ENCODE results near the gene CCDC102A. TPM values are rescaled to one million over a fixed set of nuclear protein-coding genes. Genes with fewer than 3 reads are reported as not detected.
A peak's percentile ranks its signal among the peaks of the same experiment; 100 is the strongest.

CCDC102A gene
- polyA plus RNA-seq, 6 donors from 2014 or later: 3.8 to 13.8 (median 9.3) TPM

DNA sequence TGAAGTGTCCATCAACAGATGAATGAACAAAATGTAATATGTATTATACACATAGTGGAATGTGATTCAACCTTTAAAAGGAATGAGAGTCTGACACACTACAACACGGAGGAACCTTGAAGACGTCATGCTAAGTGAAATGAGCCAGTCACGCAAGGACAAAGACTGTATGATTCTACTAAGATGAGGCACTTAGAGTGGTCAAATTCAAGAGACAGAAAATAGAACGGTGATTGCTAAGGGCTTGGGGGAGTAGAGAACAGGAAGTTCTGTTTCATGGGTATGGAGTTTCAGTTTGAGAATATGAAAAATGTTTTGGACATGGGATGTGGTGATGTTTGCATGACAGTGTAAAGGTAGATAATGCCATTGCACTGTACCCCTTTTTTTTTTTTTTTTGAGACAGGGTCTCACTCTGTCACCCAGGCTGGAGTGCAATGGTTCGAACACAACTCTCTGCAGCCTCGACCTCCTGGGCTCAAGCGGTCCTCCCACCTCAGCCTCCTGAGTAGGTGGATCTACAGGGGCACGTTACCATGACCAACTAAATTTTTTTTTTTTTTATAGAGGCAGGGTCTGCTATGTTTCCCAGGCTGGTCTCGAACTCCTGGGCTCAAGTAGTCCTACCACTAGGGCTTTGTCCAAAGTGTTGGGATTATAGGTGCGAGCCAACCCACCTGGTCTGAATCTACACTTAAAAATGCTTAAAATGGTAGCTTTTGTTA lies 2.9 kb upstream of the CCDC102A start:
- Mint-ChIP-seq H3K4me1 (peaks cover 62 to 82% (median 79%) of the 10 kb centered on the region in 3 donors), H3K27me3 (no peaks in the 10 kb centered on the region), H3K36me3 (no peaks in the 10 kb centered on the region), H3K9me3 (no peaks in the 10 kb centered on the region), H3K4me3 (peak overlapping the region; percentile 10 to 91 (median 78)), H3K27ac (peak overlapping the region; percentile 7 to 97 (median 60))
- DNase-seq (peak; percentile 48), ATAC-seq (ENCODE audit: low read depth in 2 of 2) (peak; percentile 3 to 5)

DNA sequence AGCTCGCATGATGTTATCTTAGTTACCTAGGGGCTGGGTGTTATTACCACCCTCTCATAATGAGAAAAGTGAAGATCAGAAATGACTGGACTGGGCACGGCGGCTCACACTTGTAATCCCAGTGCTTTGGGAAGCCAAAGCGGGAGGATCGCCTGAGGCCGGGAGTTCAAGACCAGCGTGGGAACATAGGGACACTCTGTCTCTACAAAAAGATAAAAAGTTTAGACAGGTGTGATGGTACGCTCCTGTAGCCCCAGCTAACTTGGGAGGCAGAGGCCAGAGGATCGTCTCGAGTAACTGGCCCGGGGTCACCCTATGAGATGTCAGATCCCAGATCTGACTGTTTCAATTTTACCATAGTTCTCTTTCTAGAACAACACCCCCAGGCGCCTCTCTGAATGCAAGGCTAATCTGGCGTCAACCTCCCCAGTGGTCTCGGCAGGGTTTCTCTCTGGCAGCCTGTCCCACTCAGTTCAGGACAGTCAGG lies 1.9 kb upstream of the CCDC102A start:
- peak overlapping the region; percentile 18 to 97 (median 82) for H3K27ac Mint-ChIP-seq
- ATAC-seq (ENCODE audit: low read depth in 2 of 2): no peak
- no peaks in the 10 kb centered on the region for H3K27me3 Mint-ChIP-seq
- H3K9me3 Mint-ChIP-seq: no peaks in the 10 kb centered on the region
- H3K36me3 Mint-ChIP-seq: no peaks in the 10 kb centered on the region
- peak overlapping the region; percentile 74 to 97 (median 86) for H3K4me3 Mint-ChIP-seq
- DNase-seq: no peak
- peaks cover 64 to 82% (median 79%) of the 10 kb centered on the region in 3 donors for H3K4me1 Mint-ChIP-seq

DNA sequence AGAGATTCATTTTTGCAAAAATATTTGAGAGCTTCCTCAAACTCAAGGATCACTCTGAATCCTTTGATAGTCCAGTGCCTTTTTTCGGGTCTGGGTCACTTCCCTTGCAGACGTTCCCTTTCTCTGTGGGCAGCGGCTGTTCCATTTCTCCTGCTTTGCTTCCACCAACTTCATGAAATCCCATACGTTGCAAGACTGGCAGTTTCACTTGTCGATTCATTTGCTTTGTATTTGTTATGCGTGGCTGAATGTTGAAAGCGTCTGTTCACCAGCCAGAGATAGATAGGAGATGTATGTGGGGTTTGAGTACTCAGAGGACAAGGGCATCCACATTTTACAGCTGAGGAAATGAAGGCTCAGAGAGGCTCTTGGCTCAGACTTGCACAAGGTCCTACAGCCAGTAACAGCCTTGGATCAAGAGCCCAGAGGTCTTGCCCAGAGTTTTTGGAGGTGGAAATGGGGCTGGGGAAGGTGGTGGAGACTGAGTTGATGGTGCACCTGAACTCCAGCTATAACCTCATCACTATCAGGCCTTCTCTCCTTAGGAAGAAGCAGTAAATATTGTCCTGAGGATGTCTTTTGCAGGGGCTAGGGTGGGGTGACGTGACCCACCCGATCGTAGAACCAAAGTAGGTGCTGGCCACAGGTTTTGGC lies 1.3 kb upstream of the CCDC102A start:
- Mint-ChIP-seq H3K27me3 (no peaks in the 10 kb centered on the region), H3K27ac (peak overlapping the region; percentile 18 to 97 (median 87)), H3K9me3 (no peaks in the 10 kb centered on the region), H3K36me3 (no peaks in the 10 kb centered on the region), H3K4me3 (peak overlapping the region; percentile 74 to 97 (median 86)), H3K4me1 (peaks cover 63 to 82% (median 79%) of the 10 kb centered on the region in 3 donors)
- ATAC-seq (ENCODE audit: low read depth in 2 of 2): no peak
- peak; percentile 50 for DNase-seq

GRCh38 chr16:57537194-57537505 lies 779 bp upstream of the CCDC102A start:
- no peaks in the 10 kb centered on the region for H3K36me3 Mint-ChIP-seq
- peak overlapping the region; percentile 74 to 97 (median 86) for H3K4me3 Mint-ChIP-seq
- peak overlapping the region; percentile 18 to 97 (median 87) for H3K27ac Mint-ChIP-seq
- DNase-seq: peak; percentile 39
- ATAC-seq (ENCODE audit: low read depth in 2 of 2): no peak
- no peaks in the 10 kb centered on the region for H3K27me3 Mint-ChIP-seq
- H3K4me1 Mint-ChIP-seq: peaks cover 62 to 82% (median 79%) of the 10 kb centered on the region in 3 donors
- no peaks in the 10 kb centered on the region for H3K9me3 Mint-ChIP-seq

GRCh38 chr16:57535680-57536305 lies 578 bp downstream of the CCDC102A start:
- Mint-ChIP-seq H3K9me3 (no peaks in the 10 kb centered on the region), H3K4me3 (peak overlapping the region; percentile 74 to 91 (median 86)), H3K27ac (peak overlapping the region; percentile 71 to 98 (median 96)), H3K27me3 (no peaks in the 10 kb centered on the region), H3K36me3 (no peaks in the 10 kb centered on the region), H3K4me1 (peaks cover 63 to 82% (median 80%) of the 10 kb centered on the region in 3 donors)
- ATAC-seq (ENCODE audit: low read depth in 2 of 2): peak; percentile 83 to 84
- DNase-seq: peak; percentile 88

DNA sequence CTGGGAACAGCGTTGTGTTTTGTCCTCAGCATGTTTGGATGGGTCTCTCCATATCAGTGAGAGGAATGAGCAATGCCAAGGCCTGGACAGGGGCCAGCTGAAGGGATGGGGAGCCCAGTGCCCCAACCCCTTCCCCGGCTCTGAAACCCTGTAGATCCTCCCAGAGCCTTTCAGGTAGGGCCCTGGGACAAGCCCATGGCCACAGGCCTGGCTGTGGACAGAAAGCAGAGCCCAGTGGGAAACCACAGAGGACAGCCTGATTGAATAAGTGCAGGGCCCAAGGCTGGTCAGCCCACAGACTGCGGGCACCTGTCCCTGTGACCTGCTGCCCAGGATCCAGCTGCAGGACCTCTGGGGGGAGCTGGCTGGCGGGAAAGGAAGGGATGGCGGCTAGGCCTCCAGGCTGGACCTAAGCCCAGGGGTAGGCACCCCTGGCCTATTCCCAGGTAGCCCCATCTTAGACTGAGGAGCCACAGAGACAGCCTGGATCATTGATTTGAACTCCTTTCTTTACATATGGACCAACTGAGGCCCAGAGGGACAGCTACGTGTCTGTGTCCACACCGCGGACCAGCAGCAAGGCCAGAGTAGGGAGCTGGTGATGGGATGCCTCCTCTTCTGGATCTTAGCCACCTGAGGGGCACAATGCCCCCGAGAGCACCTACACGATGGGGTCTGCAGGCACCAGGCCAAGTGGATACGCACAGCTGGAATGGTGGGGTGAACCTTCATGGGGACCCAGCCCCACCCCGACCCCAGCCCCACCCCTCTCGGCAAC lies 1.3 kb downstream of the CCDC102A start:
- no peak for ATAC-seq (ENCODE audit: low read depth in 2 of 2)
- Mint-ChIP-seq H3K4me3 (peak overlapping the region in 7 of 8 donors; percentile 67 to 90 (median 86)), H3K4me1 (peaks cover 70 to 82% (median 82%) of the 10 kb centered on the region in 3 donors), H3K36me3 (no peaks in the 10 kb centered on the region), H3K9me3 (no peaks in the 10 kb centered on the region), H3K27ac (peak overlapping the region; percentile 23 to 98 (median 91)), H3K27me3 (no peaks in the 10 kb centered on the region)
- no peak for DNase-seq

DNA sequence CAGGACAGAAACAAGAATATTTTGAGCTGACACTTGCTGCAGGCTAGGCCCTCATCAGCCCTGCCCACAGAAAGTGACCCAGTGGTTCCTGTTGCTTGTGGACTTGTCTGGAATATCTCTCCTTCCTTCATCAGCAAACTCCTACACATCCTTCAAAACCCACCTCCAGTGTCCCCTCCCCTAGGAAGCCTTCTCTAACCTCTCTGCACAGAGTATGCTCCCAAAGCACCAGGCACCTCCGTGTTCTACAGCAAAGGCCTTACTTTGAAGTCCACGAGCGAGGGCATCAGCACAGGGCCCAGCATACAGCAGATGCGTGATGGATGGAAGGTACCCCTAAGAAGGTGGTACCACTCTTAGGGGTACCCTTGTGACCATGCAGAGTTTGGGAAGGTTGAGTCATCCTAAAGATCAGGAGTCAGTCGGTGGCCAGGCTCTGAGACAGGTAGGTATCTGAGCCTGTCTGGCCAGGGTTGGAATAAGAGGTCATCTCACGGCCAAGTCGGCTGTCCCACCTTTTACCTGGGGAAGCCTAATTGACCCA lies 2.0 kb downstream of the CCDC102A start:
- Mint-ChIP-seq H3K4me3 (peak overlapping the region; percentile 49 to 86 (median 76)), H3K27ac (peak overlapping the region; percentile 23 to 98 (median 92)), H3K36me3 (no peaks in the 10 kb centered on the region), H3K27me3 (no peaks in the 10 kb centered on the region), H3K4me1 (peaks cover 77 to 89% (median 82%) of the 10 kb centered on the region in 3 donors), H3K9me3 (no peaks in the 10 kb centered on the region)
- no peak for ATAC-seq (ENCODE audit: low read depth in 2 of 2)
- DNase-seq: no peak

GRCh38 chr16:57533431-57534336 lies 2.7 kb downstream of the CCDC102A start:
- no peaks in the 10 kb centered on the region for H3K9me3 Mint-ChIP-seq
- H3K36me3 Mint-ChIP-seq: no peaks in the 10 kb centered on the region
- H3K4me3 Mint-ChIP-seq: peak overlapping the region; percentile 49 to 86 (median 76)
- no peak for DNase-seq
- no peak for ATAC-seq (ENCODE audit: low read depth in 2 of 2)
- peaks cover 74 to 84% (median 77%) of the 10 kb centered on the region in 3 donors for H3K4me1 Mint-ChIP-seq
- H3K27ac Mint-ChIP-seq: peak overlapping the region; percentile 75 to 97 (median 90)
- no peaks in the 10 kb centered on the region for H3K27me3 Mint-ChIP-seq

DNA sequence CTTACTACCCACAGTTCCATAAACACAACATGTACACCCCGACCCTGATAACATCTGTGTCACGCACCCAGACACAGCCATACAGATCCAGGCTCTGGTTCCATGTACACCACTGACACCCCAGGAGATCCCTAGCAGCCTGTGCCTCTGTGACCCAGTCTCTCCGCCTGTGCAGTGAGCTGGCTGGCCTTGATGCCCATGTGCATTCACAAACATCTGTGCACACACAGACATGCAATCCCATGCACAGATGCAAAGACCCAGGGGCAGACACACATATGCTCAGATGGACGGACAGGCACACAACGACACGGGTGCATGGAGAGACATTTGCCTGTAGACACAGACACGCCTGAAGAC lies 4.1 kb downstream of the CCDC102A start:
- Mint-ChIP-seq H3K27me3 (no peaks in the 10 kb centered on the region), H3K9me3 (no peaks in the 10 kb centered on the region), H3K4me1 (peaks cover 62 to 70% (median 64%) of the 10 kb centered on the region in 3 donors), H3K4me3 (peak overlapping the region in 6 of 8 donors; percentile 30 to 77 (median 57)), H3K27ac (peak overlapping the region in 5 of 6 donors; percentile 29 to 86 (median 62)), H3K36me3 (no peaks in the 10 kb centered on the region)
- DNase-seq: no peak
- no peak for ATAC-seq (ENCODE audit: low read depth in 2 of 2)

DNA sequence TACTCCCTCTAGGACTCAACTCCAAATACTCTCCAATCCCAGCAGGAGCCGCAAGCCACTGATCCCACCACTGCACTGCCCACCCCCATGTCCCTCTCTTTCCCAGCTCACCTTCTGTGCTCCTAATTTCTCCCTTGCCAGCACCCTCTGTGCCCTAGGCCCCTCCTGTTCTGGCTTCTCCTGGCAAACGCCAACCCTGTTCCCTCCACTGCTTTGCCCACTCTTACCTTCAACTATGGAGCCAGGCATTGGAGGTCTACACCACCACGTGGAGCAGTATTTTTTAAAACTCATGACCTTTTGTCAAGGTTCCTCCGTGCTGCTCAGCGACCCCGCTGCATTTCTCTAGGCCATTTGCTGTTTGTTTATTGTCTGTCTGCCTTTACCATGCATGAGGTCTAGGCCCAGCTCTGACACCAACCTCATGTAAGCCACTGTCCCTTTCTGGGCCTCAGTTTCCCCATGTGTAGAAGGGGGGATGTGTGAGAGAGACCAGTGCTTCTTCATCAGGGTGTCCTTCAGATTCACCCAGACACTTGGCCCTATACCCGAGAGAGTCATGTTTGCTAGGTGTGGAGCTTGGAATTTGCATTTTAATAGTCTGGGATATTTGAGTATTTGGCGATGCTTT lies 4.6 kb downstream of the CCDC102A start:
- ATAC-seq (ENCODE audit: low read depth in 2 of 2): no peak
- no peaks in the 10 kb centered on the region for H3K9me3 Mint-ChIP-seq
- peak overlapping the region; percentile 20 to 86 (median 76) for H3K27ac Mint-ChIP-seq
- no peaks in the 10 kb centered on the region for H3K27me3 Mint-ChIP-seq
- DNase-seq: no peak
- peak overlapping the region in 7 of 8 donors; percentile 38 to 90 (median 77) for H3K4me3 Mint-ChIP-seq
- peaks cover 58 to 65% (median 60%) of the 10 kb centered on the region in 3 donors for H3K4me1 Mint-ChIP-seq
- H3K36me3 Mint-ChIP-seq: no peaks in the 10 kb centered on the region

DNA sequence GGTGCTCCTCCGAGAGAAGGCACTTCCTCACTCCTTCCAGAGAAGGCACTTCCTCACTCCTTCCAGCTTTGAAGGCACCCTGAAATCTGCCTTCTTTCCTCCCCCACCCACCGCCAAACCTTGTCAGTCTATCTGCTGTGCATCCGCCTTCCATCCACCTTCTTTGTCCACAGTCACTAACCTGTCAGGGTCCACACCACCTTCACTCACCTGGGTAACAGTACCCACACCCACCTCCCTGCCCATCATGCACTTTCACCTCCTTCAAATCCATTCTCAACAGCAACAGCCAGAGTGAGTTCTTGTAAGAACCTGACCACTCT lies 5.2 kb downstream of the CCDC102A start:
- DNase-seq (no peak), ATAC-seq (ENCODE audit: low read depth in 2 of 2) (no peak)
- peak overlapping the region; percentile 22 to 90 (median 76) for H3K4me3 Mint-ChIP-seq
- no peaks in the 10 kb centered on the region for H3K36me3 Mint-ChIP-seq
- H3K4me1 Mint-ChIP-seq: peaks cover 58 to 63% (median 60%) of the 10 kb centered on the region in 3 donors
- no peaks in the 10 kb centered on the region for H3K9me3 Mint-ChIP-seq
- H3K27ac Mint-ChIP-seq: peak overlapping the region in 5 of 6 donors; percentile 18 to 95 (median 83)
- no peaks in the 10 kb centered on the region for H3K27me3 Mint-ChIP-seq
